Measurements from ENCODE around the gene OR6C75.
"Not testable (repeated sequence)": the region's sequence is repeated elsewhere in the genome, so short reads cannot be mapped to it uniquely, and the experiment has no call there.

DNA sequence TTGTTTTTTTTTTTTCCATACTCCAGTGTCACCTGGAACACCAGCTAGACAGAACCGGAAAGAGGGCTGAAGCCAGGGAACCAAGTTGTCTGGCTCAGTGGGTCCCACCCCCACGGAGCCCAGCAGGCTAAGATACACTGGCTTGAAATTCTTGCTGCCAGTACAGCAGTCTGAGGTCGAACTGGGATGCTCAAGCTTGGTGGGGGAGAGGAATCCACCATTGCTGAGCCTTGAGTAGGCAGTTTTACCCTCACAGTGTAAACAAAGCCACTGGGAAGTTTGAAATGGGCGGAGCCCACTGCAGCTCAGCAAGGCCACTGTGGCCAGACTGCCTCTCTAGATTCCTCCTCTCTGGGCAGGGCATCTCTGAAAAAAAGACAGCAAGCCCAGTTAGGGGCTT is 7.4 kb upstream of the OR6C75 start:
- TF ChIP-seq CTCF (IDR thresholded peaks at IDR 0.05; ENCODE audit: low read depth, low read length); EZH2phosphoT487 (IDR thresholded peaks at IDR 0.05; ENCODE audit: low read depth): not testable (repeated sequence)

All from OCI-LY3 (cell line).